ENCODE data around the gene YWHAG. TPM values are rescaled to one million over a fixed set of nuclear protein-coding genes. Genes with fewer than 3 reads are reported as not detected.
A peak's percentile ranks its signal among the peaks of the same experiment; 100 is the strongest.
"Not testable (repeated sequence)": the region's sequence is repeated elsewhere in the genome, so short reads cannot be mapped to it uniquely, and the experiment has no call there.

Gene YWHAG
- total RNA-seq, 1 donor from 2014 or later: 132 TPM

DNA sequence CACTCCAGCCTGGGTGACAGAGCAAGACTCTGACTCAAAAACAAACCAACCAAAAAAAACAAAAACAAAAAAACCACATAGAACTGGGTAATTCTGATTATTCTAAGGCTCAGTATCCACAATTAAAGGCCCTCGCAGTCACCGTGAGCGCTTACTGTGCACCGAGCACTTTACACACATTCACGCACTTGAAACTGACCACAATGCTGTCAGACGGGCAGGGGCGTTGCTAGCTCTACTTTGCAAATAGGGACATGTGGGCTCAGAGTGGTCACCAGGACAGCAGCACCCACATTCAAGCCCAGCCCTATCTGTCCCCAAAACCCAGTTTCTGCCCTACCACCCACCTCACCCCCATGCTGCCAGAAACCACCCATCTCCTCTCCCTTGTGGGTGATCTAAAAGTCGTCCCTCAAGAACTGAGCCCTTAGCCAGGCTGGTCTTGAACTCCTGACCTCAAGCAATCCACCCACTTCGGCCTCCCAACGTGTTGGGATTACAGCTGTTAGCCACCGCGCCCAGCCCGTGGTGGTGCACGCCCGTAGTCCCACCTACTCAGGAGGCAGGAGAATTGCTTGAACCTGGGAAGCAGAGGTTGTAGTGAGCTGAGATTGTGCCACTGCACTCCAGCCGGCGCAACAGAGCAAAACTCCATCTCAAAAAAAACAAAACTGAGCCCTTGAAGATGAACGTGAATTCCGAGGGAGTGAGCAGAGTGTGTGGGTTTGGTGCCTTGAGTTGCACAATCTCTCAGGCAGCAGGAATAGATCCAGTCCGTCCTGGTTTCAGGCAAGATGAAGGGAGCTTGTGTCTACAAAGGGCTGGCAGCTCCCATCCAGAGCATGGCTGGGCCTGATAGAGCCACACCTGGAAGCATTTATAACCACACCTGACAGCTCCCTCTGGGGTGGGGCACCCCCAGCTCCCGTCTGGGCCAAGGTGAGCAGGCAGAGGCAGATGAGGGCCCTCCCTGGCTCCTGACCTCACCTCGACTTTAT, 61.7 kb downstream of the YWHAG start:
- Mint-ChIP-seq H3K4me1 (ENCODE audit: low read depth) (peaks cover 12% of the 10 kb centered on the region), H3K27me3 (peaks cover 4% of the 10 kb centered on the region), H3K9me3 (ENCODE audit: low read depth) (no peaks in the 10 kb centered on the region), H3K36me3 (ENCODE audit: insufficient read depth) (no peaks in the 10 kb centered on the region), H3K4me3 (ENCODE audit: low read depth) (no peak overlapping the region), H3K27ac (peak overlapping the region; percentile 81)
- no peak for DNase-seq (ENCODE audit: low spot score, unreplicated experiment)
- TF ChIP-seq, protein P1, sequence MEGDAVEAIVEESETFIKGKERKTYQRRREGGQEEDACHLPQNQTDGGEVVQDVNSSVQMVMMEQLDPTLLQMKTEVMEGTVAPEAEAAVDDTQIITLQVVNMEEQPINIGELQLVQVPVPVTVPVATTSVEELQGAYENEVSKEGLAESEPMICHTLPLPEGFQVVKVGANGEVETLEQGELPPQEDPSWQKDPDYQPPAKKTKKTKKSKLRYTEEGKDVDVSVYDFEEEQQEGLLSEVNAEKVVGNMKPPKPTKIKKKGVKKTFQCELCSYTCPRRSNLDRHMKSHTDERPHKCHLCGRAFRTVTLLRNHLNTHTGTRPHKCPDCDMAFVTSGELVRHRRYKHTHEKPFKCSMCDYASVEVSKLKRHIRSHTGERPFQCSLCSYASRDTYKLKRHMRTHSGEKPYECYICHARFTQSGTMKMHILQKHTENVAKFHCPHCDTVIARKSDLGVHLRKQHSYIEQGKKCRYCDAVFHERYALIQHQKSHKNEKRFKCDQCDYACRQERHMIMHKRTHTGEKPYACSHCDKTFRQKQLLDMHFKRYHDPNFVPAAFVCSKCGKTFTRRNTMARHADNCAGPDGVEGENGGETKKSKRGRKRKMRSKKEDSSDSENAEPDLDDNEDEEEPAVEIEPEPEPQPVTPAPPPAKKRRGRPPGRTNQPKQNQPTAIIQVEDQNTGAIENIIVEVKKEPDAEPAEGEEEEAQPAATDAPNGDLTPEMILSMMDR (IDR thresholded peaks at IDR 0.05; ENCODE audit: unreplicated experiment): no peak

DNA sequence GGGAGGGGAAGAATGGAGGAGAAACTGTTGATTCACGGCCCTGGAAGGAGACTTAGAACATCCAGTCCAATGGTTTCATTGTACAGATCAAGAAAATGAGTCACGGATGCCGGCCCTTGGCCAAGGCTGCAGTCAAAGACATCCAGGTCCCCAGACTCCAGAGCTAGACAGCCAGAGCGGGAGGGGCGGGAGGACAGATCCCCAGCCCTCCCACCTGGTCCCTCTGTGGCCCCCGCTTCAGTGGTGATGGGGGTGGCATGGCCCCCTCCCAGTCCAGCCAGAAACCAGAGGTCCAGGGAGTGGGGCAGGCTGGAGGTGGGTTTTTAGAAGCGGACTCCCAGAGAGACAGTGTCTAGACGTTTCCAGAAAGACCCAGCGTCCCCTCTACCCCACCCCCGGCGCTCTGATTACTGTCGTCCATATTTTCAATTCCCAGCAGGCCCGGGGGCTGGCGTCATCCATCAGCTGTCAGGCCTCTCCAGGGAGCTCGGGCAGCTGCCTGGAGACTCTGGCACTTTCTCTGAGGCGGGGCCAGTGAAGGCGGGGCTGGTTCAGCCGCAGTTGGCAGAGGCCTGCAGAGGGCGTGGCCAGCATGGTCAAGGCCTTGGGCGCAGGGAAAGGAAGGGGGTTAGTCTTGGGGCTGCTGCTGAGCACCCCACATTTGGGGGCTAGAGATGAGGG, 64.3 kb downstream of the YWHAG start:
- no peaks in the 10 kb centered on the region for H3K9me3 Mint-ChIP-seq (ENCODE audit: low read depth)
- H3K4me3 Mint-ChIP-seq (ENCODE audit: low read depth): no peak overlapping the region
- H3K4me1 Mint-ChIP-seq (ENCODE audit: low read depth): peaks cover 22% of the 10 kb centered on the region
- TF ChIP-seq, protein P1 (IDR thresholded peaks at IDR 0.05; ENCODE audit: unreplicated experiment): no peak
- H3K27ac Mint-ChIP-seq: no peak overlapping the region
- peaks cover 13% of the 10 kb centered on the region for H3K27me3 Mint-ChIP-seq
- no peaks in the 10 kb centered on the region for H3K36me3 Mint-ChIP-seq (ENCODE audit: insufficient read depth)
- no peak for DNase-seq (ENCODE audit: low spot score, unreplicated experiment)

DNA sequence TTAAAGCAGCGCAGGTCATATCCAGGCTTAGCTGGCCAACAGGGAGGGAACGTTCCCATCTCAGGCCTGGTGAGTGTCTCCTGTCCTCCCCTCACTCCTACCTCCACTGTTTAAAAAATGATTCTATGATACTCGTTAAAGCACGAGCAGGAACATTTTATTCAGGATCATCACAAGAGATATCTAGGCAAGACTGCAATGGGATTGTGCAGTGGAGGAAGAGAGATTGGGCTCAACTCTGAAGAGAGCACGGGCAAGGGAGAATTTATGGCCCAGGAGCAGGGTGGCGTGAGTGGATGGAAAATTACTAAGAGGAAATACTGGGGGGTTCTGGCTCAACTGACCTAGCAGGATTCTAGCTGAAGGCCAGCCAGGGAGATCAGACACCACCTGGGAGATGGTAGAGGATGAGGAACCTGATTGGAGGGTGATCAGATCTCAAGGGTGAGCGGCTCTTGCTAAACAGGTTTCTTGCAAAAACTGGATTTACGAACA, 65.3 kb downstream of the YWHAG start:
- TF ChIP-seq, protein P1 (IDR thresholded peaks at IDR 0.05; ENCODE audit: unreplicated experiment): no peak
- Mint-ChIP-seq H3K27me3 (peaks cover 17% of the 10 kb centered on the region), H3K4me1 (ENCODE audit: low read depth) (peaks cover 22% of the 10 kb centered on the region), H3K27ac (peak overlapping the region; percentile 50), H3K36me3 (ENCODE audit: insufficient read depth) (no peaks in the 10 kb centered on the region), H3K9me3 (ENCODE audit: low read depth) (no peaks in the 10 kb centered on the region), H3K4me3 (ENCODE audit: low read depth) (no peak overlapping the region)
- no peak for DNase-seq (ENCODE audit: low spot score, unreplicated experiment)

- H3K27ac Mint-ChIP-seq; H3K4me3 Mint-ChIP-seq (ENCODE audit: low read depth); H3K9me3 Mint-ChIP-seq (ENCODE audit: low read depth); H3K36me3 Mint-ChIP-seq (ENCODE audit: insufficient read depth); DNase-seq (ENCODE audit: low spot score, unreplicated experiment): not testable (repeated sequence)
- Mint-ChIP-seq H3K27me3 (peaks cover 17% of the 10 kb centered on the region), H3K4me1 (ENCODE audit: low read depth) (peaks cover 22% of the 10 kb centered on the region)
Measured at GRCh38 chr7:76292911-76293310, 65.9 kb downstream of the YWHAG start.

GRCh38 chr7:76292213-76292573, 66.6 kb downstream of the YWHAG start:
- Mint-ChIP-seq H3K27ac (no peak overlapping the region), H3K4me3 (ENCODE audit: low read depth) (no peak overlapping the region), H3K27me3 (peaks cover 19% of the 10 kb centered on the region), H3K36me3 (ENCODE audit: insufficient read depth) (no peaks in the 10 kb centered on the region), H3K4me1 (ENCODE audit: low read depth) (peaks cover 19% of the 10 kb centered on the region), H3K9me3 (ENCODE audit: low read depth) (no peaks in the 10 kb centered on the region)
- no peak for DNase-seq (ENCODE audit: low spot score, unreplicated experiment)
- TF ChIP-seq, protein P1 (IDR thresholded peaks at IDR 0.05; ENCODE audit: unreplicated experiment): no peak

Data from progenitor cell of endocrine pancreas (in vitro differentiated cells).